Stimulated activated CD8-positive, alpha-beta memory T cell treated with anti-CD3 and anti-CD28 coated beads, Interleukin-12 subunit alpha, Interleukin-12 subunit beta, amount 100 ng/mL, for 4 hours (primary cell): ENCODE measurements around the gene KDM4C.
"Not testable (repeated sequence)": the region's sequence is repeated elsewhere in the genome, so short reads cannot be mapped to it uniquely, and the experiment has no call there.

ENCODE experiments used
- DNase-seq: peaks from one replicate; pipeline ENCODE4 v3.0.0-alpha.2; 2020; ENCODE audit warnings: low read depth

The KDM4C gene

DNA sequence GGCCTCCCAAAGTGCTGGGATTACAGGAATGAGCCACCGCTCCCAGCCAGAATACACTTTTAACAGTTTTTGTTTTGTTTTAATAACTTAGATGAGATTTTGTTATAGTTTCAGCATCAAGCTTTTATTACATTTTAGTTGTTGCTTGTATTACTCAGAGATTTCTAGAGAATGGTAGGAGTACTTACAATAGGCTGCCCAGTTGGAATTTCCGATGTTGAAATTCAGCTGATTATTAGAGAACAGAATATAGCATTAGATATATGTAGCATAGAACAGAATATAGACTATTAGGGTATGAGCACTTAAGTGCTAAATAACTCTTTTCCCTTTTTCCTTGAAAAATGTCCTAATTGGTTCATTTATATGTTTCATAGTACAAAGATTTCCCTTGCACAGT lies 6.2 kb downstream of the KDM4C start:
- no peak for DNase-seq

DNA sequence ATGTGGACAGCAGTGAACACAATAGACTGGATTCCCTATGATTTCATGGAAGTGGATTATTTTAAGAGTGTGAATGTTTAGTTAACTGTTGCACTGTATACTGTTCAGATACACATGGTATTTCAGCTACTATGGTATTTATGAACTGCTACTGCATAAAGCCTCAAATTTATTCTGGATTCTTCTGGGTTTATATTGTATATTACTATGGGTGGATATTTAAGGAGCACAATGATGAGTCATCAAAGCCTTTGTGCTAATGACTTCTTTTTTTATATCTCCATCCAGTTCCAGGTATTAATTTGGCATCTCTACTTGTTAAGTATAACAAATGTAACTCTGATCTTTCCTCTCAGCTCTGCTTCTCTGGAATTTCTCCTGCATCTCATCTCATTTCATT lies 6.8 kb downstream of the KDM4C start:
- no peak for DNase-seq

DNA sequence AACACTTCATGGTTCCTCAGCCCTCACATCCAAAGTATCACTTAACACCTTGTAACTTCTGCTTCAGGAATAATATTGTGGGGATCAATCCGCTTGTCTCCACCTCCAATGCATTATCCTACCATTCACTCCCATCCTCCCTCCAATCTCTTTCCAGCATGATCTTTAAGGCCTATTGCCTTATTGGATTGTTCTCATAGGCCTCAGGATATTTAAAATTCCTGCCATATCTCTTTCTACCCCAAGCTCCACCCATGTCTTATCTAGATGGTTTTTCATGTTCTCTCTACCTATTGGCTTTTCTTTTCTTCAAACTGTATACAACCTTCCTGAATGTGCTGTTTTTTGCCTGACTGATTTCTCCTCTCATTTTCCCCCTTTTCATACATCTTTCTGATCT lies 7.2 kb downstream of the KDM4C start:
- no peak for DNase-seq

DNA sequence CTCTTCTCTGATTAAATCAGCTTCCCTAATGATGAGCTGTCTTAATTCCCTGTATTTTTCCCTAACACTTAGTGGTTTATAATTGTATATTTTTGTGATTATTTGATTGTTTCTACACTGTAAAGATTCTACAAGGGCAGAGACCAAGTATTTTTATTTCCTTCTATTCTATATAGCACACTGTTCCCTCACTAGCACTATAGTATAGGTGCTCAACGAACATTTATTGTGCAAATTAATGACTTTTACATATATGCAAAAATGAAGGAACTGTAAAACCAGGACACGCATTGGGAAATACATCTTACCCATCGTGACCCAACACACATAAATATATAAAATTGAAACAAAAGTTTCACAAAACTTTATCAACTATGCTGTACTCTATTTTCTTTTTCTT lies 7.6 kb downstream of the KDM4C start:
- no peak for DNase-seq

DNA sequence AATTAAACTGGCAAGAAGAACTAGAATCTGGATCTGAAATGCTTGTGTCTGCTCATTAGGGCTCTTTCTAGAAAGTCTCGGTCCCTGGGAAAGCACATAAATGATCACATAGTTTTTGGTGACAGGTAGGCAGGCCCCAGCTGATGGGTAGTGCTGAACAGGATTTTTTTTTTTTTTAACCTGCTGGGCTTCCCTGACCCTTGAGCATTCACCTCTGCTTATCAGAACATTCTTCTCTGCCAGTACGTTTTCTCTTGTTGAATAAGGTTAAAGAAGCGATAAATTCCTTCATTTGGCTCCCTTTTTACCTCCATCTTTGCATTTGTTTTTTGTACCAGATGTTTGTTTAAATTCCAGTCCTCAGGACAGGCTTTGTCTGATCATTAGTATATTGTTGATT lies 8.8 kb downstream of the KDM4C start:
- no peak for DNase-seq

DNA sequence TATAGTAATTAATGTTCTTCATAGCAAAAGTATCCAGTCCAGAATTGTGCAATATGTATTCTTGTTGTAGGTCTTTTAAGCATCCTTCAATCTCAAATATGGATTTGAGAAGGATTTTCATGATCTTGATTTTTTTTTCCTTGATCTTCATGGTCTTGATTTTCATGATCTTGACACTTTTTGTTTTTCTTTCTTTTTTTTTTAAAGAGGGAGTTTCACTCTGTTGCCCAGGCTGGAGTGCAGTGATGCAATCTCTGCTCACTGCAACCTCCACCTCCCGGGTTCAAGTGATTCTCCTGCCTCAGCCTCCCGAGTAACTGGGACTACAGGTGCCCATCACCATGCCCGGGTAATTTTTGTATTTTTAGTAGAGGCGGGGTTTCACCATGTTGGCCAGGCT lies 10.8 kb downstream of the KDM4C start:
- not testable (repeated sequence) for DNase-seq

DNA sequence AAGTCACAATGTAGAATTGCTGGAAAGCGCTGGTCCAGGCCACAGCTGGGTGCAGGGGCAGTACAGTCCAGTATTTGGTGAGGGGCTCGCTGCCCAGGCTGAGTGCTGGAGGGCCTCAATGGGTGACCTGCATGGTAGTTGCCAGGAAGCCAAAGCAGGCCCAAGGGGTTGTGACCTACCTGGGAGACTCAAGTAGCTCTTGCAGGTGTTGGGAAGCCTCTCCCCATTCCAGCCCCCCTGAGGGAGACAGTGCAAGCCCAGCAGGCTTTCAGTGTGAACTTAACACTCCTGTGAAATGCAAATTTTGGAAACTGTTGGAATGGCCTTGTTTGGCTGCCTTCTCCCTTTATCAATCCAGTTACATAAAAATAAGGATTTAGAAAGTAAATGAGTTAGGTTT lies 13.9 kb downstream of the KDM4C start:
- no peak for DNase-seq

DNA sequence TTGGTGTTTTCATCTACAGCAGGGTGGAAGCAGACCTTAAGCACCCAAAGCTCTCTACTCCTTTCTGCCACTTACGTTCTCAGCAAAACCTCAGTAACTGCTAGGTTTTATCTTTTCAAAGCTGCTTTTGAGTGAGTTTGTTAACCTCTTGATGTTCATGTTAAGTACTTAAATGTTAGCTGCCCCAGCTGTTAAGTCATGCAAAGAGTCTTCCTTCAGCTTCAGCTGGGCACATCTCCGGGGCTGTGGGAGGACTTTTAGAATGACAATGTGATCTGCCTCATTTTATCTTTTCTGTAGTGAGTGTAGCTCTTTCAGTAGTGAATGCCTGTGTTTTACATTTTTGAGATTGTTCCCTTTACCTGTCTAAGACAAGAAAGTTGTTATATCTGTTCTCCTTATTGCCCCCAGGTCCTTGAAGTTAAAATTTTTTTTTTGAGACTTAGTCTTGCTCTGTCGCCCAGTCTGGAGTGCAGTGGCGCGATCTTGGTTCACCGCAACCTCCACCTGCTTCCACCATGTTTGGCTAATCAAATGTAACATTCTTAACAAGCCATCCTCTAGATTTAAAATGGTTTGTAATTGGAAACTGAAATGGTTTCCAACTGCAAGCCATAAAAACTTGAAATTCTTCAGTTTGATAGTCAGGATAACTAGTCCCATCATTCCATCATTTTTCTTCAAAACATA lies 19.6 kb downstream of the KDM4C start:
- no peak for DNase-seq

DNA sequence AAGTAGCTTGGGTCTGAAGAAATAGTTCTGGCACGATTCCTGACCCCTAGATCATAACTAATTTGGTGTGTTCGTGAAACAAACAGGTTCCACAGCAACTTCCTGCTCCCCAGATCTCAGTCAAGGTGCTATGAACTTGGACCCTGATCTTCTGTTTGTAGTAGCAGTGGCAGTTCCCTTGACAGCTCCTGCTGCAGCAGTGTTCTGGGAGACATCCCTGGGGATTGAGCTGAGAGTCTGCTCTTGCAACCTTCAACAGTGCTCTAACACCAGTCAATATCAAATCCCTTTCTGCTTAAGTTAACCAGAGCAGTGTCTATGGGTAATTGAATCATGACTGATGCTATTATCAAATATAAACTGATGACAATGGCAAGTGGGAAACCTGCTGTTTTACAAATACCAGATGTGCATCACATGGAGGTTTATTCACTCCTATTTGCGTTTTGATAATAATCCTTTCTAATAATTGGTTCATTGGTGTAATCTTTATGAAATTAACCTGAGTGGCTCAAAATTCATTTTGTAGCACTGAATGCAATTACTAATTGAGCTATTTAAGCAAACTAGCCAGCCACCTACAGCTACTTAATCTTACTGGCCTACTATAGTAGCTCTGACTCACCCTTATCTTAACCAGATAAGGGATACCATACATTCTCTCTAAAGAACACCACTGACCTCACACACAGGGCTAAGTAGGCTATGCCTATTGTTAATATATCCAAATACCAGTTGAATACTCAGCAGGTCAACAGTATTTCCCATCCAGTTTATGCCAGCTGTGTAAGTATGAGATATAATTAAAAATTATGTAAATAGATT lies 21.9 kb downstream of the KDM4C start:
- DNase-seq, result no peak

DNA sequence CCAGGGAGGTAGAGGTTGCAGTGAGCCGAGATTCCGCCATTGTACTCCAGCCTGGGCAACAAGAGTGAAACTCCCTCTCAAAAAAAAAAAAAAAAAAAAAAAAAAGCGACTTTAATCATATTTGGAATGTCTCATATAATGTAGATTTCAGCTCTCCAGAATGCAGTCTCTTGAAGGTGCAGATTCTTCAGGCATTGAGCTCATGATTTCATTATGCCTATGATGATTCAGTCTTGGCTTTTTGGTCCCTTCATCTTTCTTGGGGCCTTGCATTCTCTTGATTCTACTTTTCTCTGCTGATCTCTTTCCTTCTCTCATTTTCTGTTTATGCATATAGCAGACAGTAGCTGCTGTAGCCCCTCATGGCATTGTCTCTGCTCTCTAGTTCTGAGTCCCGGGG lies 22.9 kb downstream of the KDM4C start:
- DNase-seq, result no peak

DNA sequence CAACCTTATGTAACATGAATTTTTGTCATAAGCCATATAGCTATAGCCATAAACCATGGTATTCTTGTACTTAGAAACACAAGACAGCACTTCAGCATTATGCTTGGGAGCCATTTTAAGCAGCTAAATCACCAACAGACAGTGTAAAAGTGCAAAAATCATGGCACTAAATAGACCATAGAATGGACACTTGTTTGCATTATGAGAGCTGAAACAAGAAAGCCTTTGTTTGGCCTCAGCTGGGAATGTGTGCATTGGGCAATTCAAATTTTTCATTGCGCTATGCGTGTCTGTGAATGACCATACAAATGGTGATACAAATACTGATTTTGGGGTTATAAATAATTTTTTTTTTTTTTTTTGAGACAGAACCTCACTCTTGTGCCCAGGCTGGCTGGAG lies 23.7 kb downstream of the KDM4C start:
- DNase-seq, result no peak

DNA sequence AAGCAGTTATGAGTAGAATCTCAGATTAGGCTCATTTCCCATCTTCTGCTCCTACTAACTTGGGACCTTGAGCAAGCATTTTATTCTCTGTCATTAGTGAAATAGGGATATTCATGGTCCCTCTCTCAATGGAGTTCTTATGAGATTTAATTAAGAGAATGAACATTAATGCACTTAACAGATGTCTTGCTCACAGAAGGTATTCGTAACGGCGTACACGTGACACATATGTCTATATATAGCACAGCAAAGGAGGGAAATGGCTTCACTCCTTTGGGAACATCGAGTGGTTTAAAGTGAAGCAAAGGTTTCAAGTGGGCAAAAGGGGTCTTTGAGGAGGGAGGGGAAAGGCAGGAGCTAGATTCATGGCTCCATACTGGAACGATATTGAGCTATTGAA lies 24.6 kb downstream of the KDM4C start:
- no peak for DNase-seq

DNA sequence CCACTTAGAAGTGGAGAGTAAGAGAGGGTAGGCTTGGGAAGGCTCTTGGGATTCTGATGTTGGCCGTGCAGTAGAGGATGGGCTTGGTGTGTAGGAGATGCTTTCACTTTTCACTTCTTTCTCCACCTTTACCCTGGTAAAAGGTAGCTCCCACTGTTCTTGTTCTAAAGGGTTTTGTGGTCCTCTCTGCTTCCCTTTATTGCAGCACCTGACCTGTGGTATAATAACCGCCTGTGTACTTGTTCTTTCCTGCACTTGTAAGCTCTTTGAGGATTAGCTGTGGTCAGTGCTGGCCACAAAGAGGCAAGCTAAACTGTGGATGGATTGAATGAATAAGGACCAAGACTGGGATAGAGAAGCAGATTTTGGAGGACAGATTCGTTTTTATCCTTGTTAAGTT lies 25.2 kb downstream of the KDM4C start:
- DNase-seq, result no peak

DNA sequence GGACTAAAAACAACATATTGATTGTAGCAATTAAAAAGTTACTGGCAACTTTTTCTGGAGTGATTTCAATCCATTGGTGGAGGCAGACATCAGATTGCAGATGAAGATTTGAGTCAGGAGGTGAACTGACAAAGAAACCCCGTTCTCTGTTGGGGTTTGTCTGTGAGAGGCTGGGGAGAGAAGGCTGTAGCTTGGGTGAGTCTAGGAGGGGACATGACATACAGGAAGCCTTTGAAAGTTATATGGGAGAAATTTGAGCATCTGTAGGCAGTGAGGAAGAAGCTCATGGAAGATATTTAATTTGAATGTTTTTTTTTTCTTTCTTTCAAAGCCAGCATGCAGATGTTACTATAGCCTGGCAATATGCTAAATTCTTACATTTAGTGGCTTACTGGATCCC lies 26.0 kb downstream of the KDM4C start:
- no peak for DNase-seq

DNA sequence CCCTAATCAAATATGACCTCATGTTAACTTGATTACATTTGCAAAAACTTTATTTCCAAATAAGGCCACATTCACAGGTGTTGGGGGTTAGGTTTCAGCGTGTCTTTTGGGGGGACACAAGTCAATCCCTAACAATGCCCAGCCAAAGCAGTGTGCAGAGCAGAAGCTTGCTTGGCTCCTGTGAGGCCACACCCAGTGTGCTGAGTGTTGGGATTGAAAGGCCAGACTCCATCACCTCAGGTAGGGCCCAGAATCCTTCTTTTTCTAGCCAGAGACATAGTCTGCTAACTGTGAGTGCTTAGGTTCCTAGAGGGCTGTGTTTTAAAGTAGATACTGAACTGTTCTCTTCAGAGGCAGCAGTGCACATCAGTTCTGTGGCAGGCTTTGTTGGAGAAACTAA lies 27.9 kb downstream of the KDM4C start:
- DNase-seq, result no peak

DNA sequence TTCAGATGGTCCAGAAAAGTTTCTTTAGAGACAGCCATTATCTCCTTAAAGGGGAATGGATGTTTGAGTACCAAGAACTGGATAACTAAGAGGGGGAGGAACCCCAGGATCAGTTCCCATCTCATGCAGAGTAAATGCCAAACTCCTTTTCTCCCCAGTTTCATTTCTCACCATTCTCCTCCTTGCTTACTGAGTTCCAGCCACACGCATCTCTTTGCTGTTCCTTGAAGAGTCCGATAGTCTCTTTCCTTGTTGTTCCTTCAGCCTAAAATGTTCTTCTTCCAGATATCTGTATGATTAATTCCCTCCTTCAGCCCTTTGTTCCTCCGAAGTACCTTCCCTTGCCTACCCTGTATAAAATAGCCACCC lies 30.0 kb downstream of the KDM4C start:
- DNase-seq, result no peak

DNA sequence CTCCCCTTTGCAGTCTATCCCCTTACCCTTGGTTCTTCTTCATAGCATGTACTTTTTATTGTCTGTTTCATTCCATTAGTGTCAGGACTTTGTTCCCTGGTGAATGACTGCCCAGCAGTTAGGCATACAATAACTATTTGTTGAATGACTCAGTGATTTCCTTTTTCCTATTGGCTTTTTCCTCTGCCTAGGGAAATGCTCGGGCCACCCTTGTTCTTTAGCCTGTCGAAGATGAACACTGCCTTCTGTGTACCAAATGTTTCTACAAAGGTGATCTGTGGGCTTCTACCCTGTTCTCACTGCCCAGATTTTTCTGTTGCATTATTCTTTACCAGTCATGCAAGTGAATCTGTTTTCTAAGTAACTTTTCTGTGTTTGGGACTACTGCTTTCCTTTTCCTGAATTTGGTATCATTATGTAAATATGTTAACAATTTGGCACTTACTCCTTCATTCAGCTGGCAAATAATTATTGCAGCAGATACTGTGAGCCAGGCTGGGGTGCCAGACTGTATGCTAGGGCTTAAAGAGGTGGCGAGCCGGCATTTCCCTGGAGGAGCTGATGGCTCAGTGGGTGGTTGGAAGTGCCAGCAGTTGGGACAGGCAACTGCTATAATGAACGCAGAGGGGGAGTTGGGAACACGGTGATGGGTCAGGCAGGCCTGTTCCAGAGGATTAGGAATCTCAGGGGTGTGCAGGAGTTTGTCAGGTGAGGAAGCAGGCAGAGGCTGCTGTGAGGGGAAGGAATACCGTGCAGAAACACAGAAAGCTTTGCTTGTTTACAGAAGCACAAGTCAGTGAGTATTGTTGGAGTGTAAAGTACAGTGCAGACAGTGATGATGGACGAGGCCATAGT lies 30.6 kb downstream of the KDM4C start:
- DNase-seq, result no peak

DNA sequence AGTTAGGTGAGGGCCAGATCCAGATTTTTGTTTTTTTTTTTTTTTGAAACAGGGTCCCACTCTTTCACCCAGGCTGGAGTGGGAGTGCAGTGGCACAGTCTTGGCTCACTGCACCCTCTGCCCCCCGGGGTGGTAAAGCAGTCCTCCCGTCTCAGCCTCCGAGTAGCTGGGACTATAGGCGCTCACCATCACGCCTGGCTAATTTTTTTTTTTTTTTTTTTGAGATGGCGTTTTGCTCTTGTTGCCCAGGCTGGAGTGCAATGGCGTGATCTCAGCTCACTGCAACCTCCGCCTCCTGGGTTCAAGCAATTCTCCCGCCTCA lies 31.2 kb downstream of the KDM4C start:
- not testable (repeated sequence) for DNase-seq

DNA sequence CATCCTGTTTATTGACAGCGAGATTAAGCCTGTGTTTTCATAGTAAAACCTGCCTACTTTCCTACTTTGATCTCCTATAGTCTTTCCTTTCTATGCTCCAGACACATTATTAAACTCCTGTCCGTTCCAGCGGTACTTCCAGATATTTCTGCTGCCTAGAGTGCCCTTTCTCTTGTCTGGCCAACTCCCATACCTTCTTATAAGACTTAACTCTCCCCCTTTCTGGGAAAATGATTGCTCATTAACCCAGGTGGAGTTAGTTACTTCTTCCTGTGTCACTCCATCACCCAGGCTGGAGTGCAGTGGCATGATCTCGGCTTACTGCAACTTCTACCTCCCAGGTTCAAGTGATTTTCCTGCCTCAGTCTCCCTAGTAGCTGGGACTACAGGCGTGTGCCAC lies 33.1 kb downstream of the KDM4C start:
- DNase-seq, result no peak

DNA sequence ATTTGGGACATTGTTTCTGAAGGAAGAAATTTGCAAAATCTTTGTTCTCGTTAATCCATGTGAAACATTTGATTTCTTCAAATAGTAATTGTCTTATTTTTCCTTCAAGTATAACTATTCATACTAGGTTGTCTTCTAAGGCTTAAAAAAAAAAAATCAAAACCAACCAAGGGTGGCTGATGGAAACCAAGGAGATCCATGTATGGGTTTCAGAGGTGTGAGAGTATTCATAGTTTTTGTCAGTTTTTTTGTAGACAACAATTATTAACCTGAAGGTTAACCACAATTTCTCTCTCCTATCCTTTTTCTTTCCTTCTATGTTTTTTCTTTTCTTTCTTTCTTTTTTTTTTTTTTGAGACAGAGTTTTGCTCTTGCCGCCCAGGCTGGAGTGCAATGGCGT lies 35.4 kb downstream of the KDM4C start:
- no peak for DNase-seq

DNA sequence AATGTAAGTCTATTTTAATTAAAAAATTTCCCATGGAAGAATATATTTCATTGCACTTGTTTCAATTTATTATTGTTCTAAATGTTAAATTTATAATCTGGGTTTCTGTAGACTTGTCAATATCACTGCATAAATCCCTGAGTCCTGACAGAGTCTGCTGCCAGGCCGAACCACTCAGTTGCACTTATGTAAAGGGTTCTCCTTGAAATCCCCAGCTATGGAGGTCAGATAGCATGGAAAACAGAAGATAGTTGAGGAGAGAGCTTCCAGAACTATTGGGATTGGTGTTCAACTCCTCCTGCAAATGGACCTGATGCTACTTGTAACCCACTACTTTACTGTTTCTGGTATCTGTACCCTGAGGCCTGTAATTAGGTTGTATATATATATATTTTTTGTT lies 37.2 kb downstream of the KDM4C start:
- DNase-seq, result no peak

DNA sequence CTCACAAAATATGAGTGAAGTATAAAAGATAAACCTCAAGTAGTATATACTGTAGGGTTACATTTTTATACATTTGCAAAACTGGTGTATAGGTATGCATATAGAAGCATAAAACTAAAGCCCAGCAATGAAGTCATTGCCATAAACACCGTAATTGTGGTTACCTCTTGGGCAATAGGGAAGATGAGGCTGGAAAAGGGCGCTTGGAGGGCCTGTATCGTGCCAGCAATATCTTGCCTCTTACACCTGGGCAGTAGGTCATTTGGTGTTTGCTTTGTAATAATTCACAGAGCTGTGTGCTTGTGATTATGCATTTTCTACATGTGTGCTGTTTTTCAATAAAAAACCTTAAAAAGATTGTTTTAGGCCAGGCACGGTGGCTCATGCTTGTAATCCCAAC lies 45.2 kb downstream of the KDM4C start:
- DNase-seq, result no peak

DNA sequence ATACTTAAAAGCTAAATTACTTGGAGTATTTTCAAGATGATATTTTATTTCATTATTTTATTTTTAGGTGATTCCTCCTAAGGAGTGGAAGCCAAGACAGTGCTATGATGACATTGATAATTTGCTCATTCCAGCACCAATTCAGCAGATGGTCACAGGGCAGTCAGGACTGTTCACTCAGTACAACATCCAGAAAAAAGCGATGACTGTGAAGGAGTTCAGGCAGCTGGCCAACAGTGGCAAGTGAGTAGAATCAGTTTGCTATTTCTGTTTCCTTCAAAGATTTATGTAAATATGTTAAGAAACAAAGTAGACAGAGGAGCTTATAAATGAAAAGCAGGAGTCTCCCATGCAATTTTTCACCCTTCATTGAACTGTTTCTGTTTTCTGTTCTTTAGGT lies 47.8 kb downstream of the KDM4C start:
- DNase-seq, result no peak
